Hematopoietic multipotent progenitor cell (in vitro differentiated cells): ENCODE measurements around the gene ARHGAP19. TPM values are rescaled to one million over a fixed set of nuclear protein-coding genes. Genes with fewer than 3 reads are reported as not detected.

Experiments used
- DNase-seq, 3 donors: peaks; one replicate each; pipeline ENCODE4 v3.0.0-alpha.2; 2011 to 2015; ENCODE audit warnings: low read depth in 2 of 3, low spot score in 2 of 3
- total RNA-seq: library from RNA; depleted of rRNA; stranded (reverse); fragments of >200 nt; gene quantifications from one replicate; pipeline ENCODE4 v1.2.3, GENCODE V29; 2012

ARHGAP19 gene, protein sequence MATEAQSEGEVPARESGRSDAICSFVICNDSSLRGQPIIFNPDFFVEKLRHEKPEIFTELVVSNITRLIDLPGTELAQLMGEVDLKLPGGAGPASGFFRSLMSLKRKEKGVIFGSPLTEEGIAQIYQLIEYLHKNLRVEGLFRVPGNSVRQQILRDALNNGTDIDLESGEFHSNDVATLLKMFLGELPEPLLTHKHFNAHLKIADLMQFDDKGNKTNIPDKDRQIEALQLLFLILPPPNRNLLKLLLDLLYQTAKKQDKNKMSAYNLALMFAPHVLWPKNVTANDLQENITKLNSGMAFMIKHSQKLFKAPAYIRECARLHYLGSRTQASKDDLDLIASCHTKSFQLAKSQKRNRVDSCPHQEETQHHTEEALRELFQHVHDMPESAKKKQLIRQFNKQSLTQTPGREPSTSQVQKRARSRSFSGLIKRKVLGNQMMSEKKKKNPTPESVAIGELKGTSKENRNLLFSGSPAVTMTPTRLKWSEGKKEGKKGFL
- 3.8 TPM for total RNA-seq

- DNase-seq: peak; percentile 75 to 99 (median 97)
Measured at GRCh38 chr10:97292097-97292861, at the start of gene ARHGAP19. TSS of gene ARHGAP19 (minus strand) at chr10:97292637. CDS start at chr10:97292627, 10 bp downstream.

DNA sequence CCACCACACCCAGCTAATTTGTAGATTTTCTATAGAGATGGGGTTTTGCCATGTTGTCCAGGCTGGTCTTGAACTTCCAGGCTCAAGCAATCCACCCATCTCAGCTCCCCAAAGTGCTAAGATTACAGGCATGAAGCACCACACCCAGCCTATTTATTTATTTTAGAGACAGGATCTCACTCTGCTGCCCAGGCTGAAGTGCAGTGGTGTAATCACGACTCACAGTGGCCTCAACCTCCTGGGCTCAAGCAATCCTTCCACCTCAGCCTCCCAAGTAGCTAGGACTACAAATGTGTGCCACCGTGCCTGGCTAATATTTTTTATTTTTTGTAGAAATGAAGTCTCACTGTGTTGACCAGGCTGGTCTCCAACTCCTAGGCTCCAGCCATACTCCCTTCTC, 49.0 kb upstream of the ARHGAP19 start:
- DNase-seq: no peak

GRCh38 chr10:97338041-97338440, 45.6 kb upstream of the ARHGAP19 start:
- no peak for DNase-seq

GRCh38 chr10:97336942-97337831, 44.8 kb upstream of the ARHGAP19 start:
- no peak for DNase-seq

- no peak for DNase-seq
Measured at GRCh38 chr10:97336446-97336845, 44.0 kb upstream of the ARHGAP19 start.

- DNase-seq: no peak
Measured at GRCh38 chr10:97336006-97336405, 43.6 kb upstream of the ARHGAP19 start.

- no peak for DNase-seq
Measured at GRCh38 chr10:97335188-97335619, 42.8 kb upstream of the ARHGAP19 start.

DNA sequence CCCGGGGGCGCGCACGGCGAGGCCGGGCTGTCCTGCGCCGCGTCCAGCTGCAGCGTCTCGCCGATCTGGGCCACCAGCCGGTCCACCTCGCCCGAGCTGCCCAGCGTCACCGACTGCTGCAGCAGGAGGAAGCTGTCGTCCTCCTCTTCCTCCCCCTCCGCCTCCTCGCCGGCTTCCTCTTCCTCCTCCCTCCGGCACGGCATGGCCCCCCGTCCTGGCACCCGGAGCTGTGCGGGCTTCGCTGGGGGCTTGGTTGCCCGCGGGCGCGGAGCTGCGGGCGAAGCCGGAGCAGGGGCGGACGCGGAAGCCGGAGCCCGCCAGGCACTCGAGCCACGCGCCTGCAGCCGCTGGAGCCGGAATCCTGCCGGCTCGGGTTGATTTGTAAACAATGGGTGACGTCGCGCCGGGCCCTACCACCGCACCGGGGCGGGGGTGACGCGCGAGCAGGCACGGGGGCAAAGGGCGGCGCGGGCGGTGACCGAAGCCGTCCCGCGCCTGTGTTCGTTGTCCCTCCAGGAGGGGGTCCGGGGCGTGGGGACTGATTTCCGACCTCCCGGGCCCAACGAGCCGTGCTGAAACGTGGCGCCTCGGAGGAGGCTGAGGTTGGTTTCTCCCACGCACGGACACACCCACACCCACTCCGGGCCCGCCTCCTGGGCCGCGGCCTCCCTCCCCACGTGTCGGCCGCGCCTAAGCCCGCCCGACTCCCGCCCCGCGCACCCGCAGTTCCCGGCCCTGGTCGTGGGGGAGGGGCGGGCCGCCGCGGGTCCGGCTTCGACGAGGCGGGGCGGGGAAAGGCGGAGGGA, 42.1 kb upstream of the ARHGAP19 start, which contains the start of gene FRAT2:
TSS of gene FRAT2 (minus strand) at position 360 of the 806 bp plus-strand sequence. CDS start at position 203, 157 bp downstream.
- DNase-seq: peak; percentile 91

GRCh38 chr10:97333601-97334369, 41.3 kb upstream of the ARHGAP19 start:
- peak in 2 of 3 donors; percentile 35 to 41 for DNase-seq

GRCh38 chr10:97333351-97333600, 40.8 kb upstream of the ARHGAP19 start:
- DNase-seq: peak in 1 of 3 donors; percentile 58

GRCh38 chr10:97332591-97333350, 40.3 kb upstream of the ARHGAP19 start:
- no peak for DNase-seq

DNA sequence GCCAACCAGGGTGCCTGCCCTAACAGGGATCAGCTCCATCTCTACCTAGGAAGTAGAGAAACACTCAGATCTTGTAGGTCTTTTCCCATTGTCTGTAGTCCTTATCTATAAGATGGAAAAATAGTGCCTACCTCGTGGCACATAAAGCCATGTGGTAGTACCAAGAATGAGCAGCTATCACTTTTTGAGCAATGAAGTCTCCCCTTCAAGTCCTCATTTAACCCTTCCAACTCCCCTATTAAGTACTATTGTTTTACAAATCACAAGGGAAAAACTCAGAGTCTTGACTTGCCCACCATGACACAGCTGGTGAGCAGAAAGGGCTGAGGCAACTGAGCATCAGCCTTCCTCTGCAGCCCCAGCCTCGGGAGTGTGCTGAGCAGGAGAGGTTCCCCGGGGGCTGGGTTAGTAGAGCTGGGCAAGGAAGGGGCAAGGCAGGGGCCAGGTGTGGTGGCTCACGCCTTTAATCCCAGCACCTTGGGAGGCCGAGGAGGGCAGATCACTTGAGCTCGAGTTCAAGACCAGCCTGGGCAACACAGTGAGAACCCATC, 38.8 kb upstream of the ARHGAP19 start:
- no peak for DNase-seq

GRCh38 chr10:97329766-97330165, 37.3 kb upstream of the ARHGAP19 start:
- no peak for DNase-seq

GRCh38 chr10:97328646-97329453, 36.4 kb upstream of the ARHGAP19 start:
- DNase-seq: no peak

DNA sequence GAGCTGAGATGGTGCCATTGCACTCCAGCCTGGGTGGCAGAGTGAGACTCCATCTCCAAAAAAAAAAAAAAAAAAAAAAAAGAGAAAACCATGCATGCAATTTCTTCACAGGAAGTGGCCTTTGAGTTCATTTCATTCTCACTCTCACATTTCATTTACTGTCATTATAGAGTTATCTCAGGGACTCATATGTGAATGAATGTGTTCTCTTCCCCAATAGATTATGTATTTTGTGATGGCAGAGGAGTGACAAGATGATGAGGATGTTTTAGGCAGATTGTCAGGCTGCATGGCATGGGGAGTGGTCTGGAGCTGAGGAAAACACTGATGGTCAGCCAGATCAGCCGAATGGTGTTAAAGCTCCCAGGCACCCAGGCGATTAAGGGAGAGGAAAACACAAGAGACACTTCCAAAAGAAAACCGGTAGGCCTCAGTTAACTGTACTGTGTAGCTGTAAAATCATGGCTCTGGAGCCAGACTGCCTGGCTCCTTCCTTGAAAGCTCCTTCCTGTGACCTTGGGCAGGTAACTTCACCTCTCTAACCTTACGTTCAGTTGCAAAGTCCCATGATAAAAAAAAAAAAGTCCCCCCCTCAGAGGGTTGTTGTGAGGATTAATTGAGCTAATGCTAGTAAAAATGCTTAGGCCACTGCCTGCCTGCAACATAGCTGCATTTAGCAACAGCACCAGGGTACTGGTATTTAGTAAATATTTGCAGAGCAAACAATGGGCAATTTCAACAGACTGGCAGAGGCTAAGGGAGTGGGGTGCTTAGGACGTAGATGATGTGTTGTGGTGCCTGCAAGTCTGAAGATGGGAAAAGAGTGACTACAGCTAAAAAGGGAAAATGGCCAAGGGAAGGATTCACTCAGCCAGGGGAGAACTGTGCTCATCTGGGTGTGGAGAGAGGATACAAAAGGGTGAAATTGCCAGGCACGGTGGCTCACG, 35.2 kb upstream of the ARHGAP19 start:
- no peak for DNase-seq

DNA sequence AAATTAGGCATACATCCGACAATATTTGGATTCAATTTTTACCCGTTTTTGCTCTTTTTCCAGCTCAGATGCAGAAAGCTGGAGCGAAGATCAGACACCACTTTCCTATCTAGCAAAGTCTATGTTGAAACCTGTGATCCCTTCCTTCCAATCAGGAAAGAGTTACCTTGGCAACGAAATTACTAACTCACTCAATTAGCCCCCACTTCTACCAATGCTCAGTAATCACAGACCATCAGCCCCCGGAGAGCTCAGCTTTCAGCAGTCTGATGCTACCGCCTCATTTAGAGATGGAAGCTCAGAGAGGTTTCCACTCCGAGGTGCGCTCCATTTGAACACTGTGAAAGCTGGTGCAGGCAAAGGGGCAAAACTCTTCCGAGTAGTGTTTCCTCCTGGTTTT, 33.3 kb upstream of the ARHGAP19 start:
- no peak for DNase-seq
